ENCODE results near the gene GIGYF1.
"Not testable (repeated sequence)": the region's sequence is repeated elsewhere in the genome, so short reads cannot be mapped to it uniquely, and the experiment has no call there.

GIGYF1 gene

DNA sequence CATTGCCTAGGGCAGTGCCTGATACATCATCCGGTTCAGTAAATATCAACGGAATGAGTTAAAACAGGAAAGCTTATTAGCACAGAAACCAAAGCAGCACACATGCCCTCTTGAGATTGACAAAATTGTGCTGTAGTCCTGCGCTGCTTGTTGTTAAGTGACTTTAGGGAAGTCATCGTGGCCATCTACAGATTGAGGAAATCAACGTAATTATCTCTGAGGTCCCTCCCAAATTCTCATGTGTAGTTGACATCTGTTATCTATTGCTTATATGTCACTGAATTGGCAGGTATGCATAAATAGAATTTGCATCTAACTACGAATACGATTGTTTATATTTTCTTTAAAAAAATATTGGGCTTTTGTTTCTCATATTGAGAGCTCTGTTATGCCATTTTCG, 24.0 kb downstream of the GIGYF1 start:
- TF ChIP-seq, protein P1, sequence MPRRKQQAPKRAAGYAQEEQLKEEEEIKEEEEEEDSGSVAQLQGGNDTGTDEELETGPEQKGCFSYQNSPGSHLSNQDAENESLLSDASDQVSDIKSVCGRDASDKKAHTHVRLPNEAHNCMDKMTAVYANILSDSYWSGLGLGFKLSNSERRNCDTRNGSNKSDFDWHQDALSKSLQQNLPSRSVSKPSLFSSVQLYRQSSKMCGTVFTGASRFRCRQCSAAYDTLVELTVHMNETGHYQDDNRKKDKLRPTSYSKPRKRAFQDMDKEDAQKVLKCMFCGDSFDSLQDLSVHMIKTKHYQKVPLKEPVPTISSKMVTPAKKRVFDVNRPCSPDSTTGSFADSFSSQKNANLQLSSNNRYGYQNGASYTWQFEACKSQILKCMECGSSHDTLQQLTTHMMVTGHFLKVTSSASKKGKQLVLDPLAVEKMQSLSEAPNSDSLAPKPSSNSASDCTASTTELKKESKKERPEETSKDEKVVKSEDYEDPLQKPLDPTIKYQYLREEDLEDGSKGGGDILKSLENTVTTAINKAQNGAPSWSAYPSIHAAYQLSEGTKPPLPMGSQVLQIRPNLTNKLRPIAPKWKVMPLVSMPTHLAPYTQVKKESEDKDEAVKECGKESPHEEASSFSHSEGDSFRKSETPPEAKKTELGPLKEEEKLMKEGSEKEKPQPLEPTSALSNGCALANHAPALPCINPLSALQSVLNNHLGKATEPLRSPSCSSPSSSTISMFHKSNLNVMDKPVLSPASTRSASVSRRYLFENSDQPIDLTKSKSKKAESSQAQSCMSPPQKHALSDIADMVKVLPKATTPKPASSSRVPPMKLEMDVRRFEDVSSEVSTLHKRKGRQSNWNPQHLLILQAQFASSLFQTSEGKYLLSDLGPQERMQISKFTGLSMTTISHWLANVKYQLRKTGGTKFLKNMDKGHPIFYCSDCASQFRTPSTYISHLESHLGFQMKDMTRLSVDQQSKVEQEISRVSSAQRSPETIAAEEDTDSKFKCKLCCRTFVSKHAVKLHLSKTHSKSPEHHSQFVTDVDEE (CRISPR knock-in tag; IDR thresholded peaks at IDR 0.05): no peak
- TF ChIP-seq, protein P2, sequence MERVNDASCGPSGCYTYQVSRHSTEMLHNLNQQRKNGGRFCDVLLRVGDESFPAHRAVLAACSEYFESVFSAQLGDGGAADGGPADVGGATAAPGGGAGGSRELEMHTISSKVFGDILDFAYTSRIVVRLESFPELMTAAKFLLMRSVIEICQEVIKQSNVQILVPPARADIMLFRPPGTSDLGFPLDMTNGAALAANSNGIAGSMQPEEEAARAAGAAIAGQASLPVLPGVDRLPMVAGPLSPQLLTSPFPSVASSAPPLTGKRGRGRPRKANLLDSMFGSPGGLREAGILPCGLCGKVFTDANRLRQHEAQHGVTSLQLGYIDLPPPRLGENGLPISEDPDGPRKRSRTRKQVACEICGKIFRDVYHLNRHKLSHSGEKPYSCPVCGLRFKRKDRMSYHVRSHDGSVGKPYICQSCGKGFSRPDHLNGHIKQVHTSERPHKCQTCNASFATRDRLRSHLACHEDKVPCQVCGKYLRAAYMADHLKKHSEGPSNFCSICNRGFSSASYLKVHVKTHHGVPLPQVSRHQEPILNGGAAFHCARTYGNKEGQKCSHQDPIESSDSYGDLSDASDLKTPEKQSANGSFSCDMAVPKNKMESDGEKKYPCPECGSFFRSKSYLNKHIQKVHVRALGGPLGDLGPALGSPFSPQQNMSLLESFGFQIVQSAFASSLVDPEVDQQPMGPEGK (CRISPR knock-in tag; IDR thresholded peaks at IDR 0.05; ENCODE audit: borderline replicate concordance): no peak
- no peak for TF ChIP-seq GLIS3 (CRISPR knock-in tag; IDR thresholded peaks at IDR 0.05)
- TF ChIP-seq, protein P3, sequence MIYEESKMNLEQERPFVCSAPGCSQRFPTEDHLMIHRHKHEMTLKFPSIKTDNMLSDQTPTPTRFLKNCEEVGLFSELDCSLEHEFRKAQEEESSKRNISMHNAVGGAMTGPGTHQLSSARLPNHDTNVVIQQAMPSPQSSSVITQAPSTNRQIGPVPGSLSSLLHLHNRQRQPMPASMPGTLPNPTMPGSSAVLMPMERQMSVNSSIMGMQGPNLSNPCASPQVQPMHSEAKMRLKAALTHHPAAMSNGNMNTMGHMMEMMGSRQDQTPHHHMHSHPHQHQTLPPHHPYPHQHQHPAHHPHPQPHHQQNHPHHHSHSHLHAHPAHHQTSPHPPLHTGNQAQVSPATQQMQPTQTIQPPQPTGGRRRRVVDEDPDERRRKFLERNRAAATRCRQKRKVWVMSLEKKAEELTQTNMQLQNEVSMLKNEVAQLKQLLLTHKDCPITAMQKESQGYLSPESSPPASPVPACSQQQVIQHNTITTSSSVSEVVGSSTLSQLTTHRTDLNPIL (CRISPR knock-in tag; IDR thresholded peaks at IDR 0.05; ENCODE audit: low read depth): no peak
- TF ChIP-seq SNAI2 (CRISPR knock-in tag; IDR thresholded peaks at IDR 0.05): no peak
- no peak for TF ChIP-seq ZNF565 (CRISPR knock-in tag; conservative IDR thresholded peaks at IDR 0.05; ENCODE audit: low read depth)
- TF ChIP-seq ZNF8 (CRISPR knock-in tag; IDR thresholded peaks at IDR 0.05): no peak
- no peak for TF ChIP-seq ZFP30 (CRISPR knock-in tag; IDR thresholded peaks at IDR 0.05)
- TF ChIP-seq ZFP3 (CRISPR knock-in tag; IDR thresholded peaks at IDR 0.05): no peak
- TF ChIP-seq ESRRG (CRISPR knock-in tag; IDR thresholded peaks at IDR 0.05): no peak
- TF ChIP-seq, protein P4, sequence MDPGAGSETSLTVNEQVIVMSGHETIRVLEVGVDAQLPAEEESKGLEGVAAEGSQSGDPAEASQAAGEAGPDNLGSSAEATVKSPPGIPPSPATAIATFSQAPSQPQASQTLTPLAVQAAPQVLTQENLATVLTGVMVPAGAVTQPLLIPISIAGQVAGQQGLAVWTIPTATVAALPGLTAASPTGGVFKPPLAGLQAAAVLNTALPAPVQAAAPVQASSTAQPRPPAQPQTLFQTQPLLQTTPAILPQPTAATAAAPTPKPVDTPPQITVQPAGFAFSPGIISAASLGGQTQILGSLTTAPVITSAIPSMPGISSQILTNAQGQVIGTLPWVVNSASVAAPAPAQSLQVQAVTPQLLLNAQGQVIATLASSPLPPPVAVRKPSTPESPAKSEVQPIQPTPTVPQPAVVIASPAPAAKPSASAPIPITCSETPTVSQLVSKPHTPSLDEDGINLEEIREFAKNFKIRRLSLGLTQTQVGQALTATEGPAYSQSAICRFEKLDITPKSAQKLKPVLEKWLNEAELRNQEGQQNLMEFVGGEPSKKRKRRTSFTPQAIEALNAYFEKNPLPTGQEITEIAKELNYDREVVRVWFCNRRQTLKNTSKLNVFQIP (CRISPR knock-in tag; IDR thresholded peaks at IDR 0.05; ENCODE audit: borderline replicate concordance, low read depth): no peak
- TF ChIP-seq TCF4 (CRISPR knock-in tag; IDR thresholded peaks at IDR 0.05; ENCODE audit: borderline replicate concordance): no peak
- TF ChIP-seq, protein P5, sequence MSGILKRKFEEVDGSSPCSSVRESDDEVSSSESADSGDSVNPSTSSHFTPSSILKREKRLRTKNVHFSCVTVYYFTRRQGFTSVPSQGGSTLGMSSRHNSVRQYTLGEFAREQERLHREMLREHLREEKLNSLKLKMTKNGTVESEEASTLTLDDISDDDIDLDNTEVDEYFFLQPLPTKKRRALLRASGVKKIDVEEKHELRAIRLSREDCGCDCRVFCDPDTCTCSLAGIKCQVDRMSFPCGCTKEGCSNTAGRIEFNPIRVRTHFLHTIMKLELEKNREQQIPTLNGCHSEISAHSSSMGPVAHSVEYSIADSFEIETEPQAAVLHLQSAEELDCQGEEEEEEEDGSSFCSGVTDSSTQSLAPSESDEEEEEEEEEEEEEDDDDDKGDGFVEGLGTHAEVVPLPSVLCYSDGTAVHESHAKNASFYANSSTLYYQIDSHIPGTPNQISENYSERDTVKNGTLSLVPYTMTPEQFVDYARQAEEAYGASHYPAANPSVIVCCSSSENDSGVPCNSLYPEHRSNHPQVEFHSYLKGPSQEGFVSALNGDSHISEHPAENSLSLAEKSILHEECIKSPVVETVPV (CRISPR knock-in tag; IDR thresholded peaks at IDR 0.05): no peak
- TF ChIP-seq RARB (CRISPR knock-in tag; IDR thresholded peaks at IDR 0.05): no peak
- no peak for TF ChIP-seq ZNF70 (CRISPR knock-in tag; IDR thresholded peaks at IDR 0.05)
- no peak for TF ChIP-seq CSDC2 (CRISPR knock-in tag; IDR thresholded peaks at IDR 0.05)
- TF ChIP-seq ARNTL (CRISPR knock-in tag; IDR thresholded peaks at IDR 0.05; ENCODE audit: borderline replicate concordance, low read depth): no peak
- ATAC-seq: no peak

DNA sequence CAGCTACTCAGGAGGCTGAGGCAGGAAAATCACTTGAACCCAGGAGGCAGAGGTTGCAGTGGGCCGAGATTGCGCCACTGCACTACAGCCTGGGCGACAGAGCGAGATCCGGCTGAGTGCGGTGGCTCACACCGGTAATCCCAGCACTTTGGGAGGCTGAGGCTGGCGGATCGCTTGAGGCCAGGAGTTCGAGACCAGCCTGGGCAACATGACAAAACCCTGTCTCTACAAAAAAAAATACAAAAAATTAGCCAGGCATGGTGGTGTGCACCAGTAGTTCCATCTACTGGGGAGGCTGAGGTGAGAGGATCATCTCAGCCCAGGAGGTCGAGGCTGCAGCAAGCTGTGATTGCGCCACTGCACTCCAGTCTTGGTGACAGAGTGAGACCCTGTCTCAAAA, 24.9 kb downstream of the GIGYF1 start:
- ATAC-seq: not testable (repeated sequence)

DNA sequence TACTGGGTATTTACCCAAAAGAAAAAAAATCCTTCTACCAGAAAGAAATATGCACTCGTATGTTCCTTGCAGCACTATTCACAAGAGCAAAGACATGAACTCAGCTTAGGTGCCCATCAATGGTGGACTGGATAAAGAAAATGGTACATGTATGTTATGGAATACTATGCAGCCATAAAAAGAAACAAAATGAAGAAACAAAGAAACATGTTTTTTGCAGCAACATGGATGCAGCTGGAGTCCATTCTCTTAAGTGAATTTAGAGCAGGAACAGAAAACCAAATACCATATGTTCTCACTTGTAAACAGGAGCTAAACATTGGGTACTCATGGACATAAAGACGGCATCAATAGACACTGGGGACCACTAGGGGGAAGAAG, 26.0 kb downstream of the GIGYF1 start:
- TF ChIP-seq, protein P3 (CRISPR knock-in tag; IDR thresholded peaks at IDR 0.05; ENCODE audit: low read depth): no peak
- TF ChIP-seq CSDC2 (CRISPR knock-in tag; IDR thresholded peaks at IDR 0.05) (no peak), ZNF8 (CRISPR knock-in tag; IDR thresholded peaks at IDR 0.05) (no peak), RARB (CRISPR knock-in tag; IDR thresholded peaks at IDR 0.05) (no peak), ZNF565 (CRISPR knock-in tag; conservative IDR thresholded peaks at IDR 0.05; ENCODE audit: low read depth) (no peak), OSR1 (CRISPR knock-in tag; IDR thresholded peaks at IDR 0.05) (no peak), ZNF70 (CRISPR knock-in tag; IDR thresholded peaks at IDR 0.05) (no peak), TOX (CRISPR knock-in tag; IDR thresholded peaks at IDR 0.05; ENCODE audit: borderline replicate concordance) (no peak), TCF4 (CRISPR knock-in tag; IDR thresholded peaks at IDR 0.05; ENCODE audit: borderline replicate concordance) (no peak), ZC3H10 (CRISPR knock-in tag; IDR thresholded peaks at IDR 0.05) (no peak), ZFP30 (CRISPR knock-in tag; IDR thresholded peaks at IDR 0.05) (no peak), SNAI2 (CRISPR knock-in tag; IDR thresholded peaks at IDR 0.05) (no peak), ARNTL (CRISPR knock-in tag; IDR thresholded peaks at IDR 0.05; ENCODE audit: borderline replicate concordance, low read depth) (no peak), BACH2 (CRISPR knock-in tag; IDR thresholded peaks at IDR 0.05; ENCODE audit: borderline replicate concordance) (no peak)
- TF ChIP-seq, protein P1 (CRISPR knock-in tag; IDR thresholded peaks at IDR 0.05): no peak
- TF ChIP-seq, protein P2 (CRISPR knock-in tag; IDR thresholded peaks at IDR 0.05; ENCODE audit: borderline replicate concordance): no peak
- no peak for ATAC-seq

Measured in SK-N-SH treated with all-trans-retinoic acid at 6 μM for 48 hours (cell line).